B cell (primary cell): ENCODE results near the gene QSOX1.

Experiments
- CTCF ChIP-seq: fragments of 200-600 bp; IDR thresholded peaks from one replicate; pipeline ENCODE4 v1.8.0; 2022; ENCODE audit warnings: antibody characterized with exemption, mild to moderate bottlenecking
- EZH2 ChIP-seq: IDR thresholded peaks from 2 replicates; pipeline ENCODE4 v1.6.1; 2012; ENCODE audit warnings: borderline replicate concordance, low read depth, mild to moderate bottlenecking, moderate library complexity, low read length; ENCODE audit not compliant: insufficient read depth, poor library complexity, severe bottlenecking

- TF ChIP-seq CTCF (peak; percentile 34), EZH2 (no peak)
Measured at GRCh38 chr1:180168786-180169639, 14.3 kb downstream of the QSOX1 start.
